ENCODE results near the gene ABHD17C.

Gene ABHD17C

GRCh38 chr15:80747317-80748053 lies 52.4 kb downstream of the ABHD17C start:
- peak; percentile 16 for TF ChIP-seq CTCF (IDR thresholded peaks at IDR 0.05; ENCODE audit: low read length, missing control alignments)
- DNase-seq (ENCODE audit: low read depth): no peak
- H3K4me3 ChIP-seq (replicated peaks; ENCODE audit: low read depth, low read length): no peak overlapping the region

GRCh38 chr15:80749589-80749988 lies 54.5 kb downstream of the ABHD17C start:
- no peak for TF ChIP-seq CTCF (IDR thresholded peaks at IDR 0.05; ENCODE audit: low read length, missing control alignments)
- H3K4me3 ChIP-seq (replicated peaks; ENCODE audit: low read depth, low read length): no peak overlapping the region
- DNase-seq (ENCODE audit: low read depth): no peak

GRCh38 chr15:80750575-80750974 lies 55.5 kb downstream of the ABHD17C start:
- no peak for DNase-seq (ENCODE audit: low read depth)
- TF ChIP-seq CTCF (IDR thresholded peaks at IDR 0.05; ENCODE audit: low read length, missing control alignments): no peak
- no peak overlapping the region for H3K4me3 ChIP-seq (replicated peaks; ENCODE audit: low read depth, low read length)

- H3K4me3 ChIP-seq (replicated peaks; ENCODE audit: low read depth, low read length): no peak overlapping the region
- DNase-seq (ENCODE audit: low read depth): no peak
- no peak for TF ChIP-seq CTCF (IDR thresholded peaks at IDR 0.05; ENCODE audit: low read length, missing control alignments)
Observed at GRCh38 chr15:80752204-80752603, 57.1 kb downstream of the ABHD17C start.

GRCh38 chr15:80753161-80753560 lies 58.1 kb downstream of the ABHD17C start:
- no peak overlapping the region for H3K4me3 ChIP-seq (replicated peaks; ENCODE audit: low read depth, low read length)
- DNase-seq (ENCODE audit: low read depth): no peak
- TF ChIP-seq CTCF (IDR thresholded peaks at IDR 0.05; ENCODE audit: low read length, missing control alignments): no peak

- TF ChIP-seq CTCF (IDR thresholded peaks at IDR 0.05; ENCODE audit: low read length, missing control alignments): no peak
- no peak overlapping the region for H3K4me3 ChIP-seq (replicated peaks; ENCODE audit: low read depth, low read length)
- no peak for DNase-seq (ENCODE audit: low read depth)
Observed at GRCh38 chr15:80754014-80754413, 58.9 kb downstream of the ABHD17C start.

DNA sequence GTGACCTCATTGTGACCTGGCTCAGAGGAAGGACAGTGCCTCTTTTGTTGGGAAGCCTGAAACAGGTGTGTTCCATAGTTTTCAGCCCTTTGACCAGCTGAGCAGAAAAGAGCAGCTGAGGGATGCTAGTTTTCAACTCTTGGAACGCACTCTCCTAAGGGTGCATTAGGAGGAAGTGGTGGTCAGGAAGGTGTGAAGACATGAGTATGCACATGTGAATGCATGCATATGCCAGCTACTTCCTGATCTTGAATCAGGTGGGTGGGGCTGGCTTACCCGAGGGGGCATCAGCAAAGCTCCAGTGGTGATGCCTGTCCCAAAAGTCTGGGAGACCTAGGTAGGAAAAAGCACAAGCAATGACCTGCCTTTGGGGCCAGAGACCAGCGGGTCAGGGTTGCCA lies 60.8 kb downstream of the ABHD17C start:
- no peak for DNase-seq (ENCODE audit: low read depth)
- H3K4me3 ChIP-seq (replicated peaks; ENCODE audit: low read depth, low read length): no peak overlapping the region
- TF ChIP-seq CTCF (IDR thresholded peaks at IDR 0.05; ENCODE audit: low read length, missing control alignments): no peak
